Muscle layer of colon (tissue), 2 donors: ENCODE results near the gene CRY2.
"Not testable (repeated sequence)": the region's sequence is repeated elsewhere in the genome, so short reads cannot be mapped to it uniquely, and the experiment has no call there.

Experiments used
- H3K27ac ChIP-seq: one replicate; pipeline ENCODE4 v1.7.0; 2013; ENCODE audit warnings: low read depth, mild to moderate bottlenecking, low read length, moderate library complexity
- H3K27me3 ChIP-seq, 2 donors: one replicate each; pipeline ENCODE4 v1.7.0; 2013; ENCODE audit warnings: low read length in 2 of 2, mild to moderate bottlenecking in 2 of 2; ENCODE audit not compliant: insufficient read depth in 2 of 2, control insufficient read depth in 1 of 2
- H3K36me3 ChIP-seq: one replicate; pipeline ENCODE4 v1.7.0; 2013; ENCODE audit warnings: mild to moderate bottlenecking, low read length; ENCODE audit not compliant: insufficient read depth
- H3K4me1 ChIP-seq: one replicate; pipeline ENCODE4 v1.7.0; 2013; ENCODE audit warnings: mild to moderate bottlenecking, low read length; ENCODE audit not compliant: insufficient read depth
- H3K4me3 ChIP-seq, 2 donors: one replicate each; pipeline ENCODE4 v1.7.0; 2013; ENCODE audit warnings: low read length in 2 of 2, low read depth in 1 of 2, mild to moderate bottlenecking in 1 of 2, moderate library complexity in 1 of 2
- H3K9ac ChIP-seq: one replicate; pipeline ENCODE4 v1.7.0; 2013; ENCODE audit warnings: low read length
- H3K9me3 ChIP-seq: one replicate; pipeline ENCODE4 v1.7.0; 2013; ENCODE audit warnings: mild to moderate bottlenecking, low read length
- donor health status: abdominal sarcoma.
- donor health status: Adenocarcinoma of cecum.

Gene CRY2

DNA sequence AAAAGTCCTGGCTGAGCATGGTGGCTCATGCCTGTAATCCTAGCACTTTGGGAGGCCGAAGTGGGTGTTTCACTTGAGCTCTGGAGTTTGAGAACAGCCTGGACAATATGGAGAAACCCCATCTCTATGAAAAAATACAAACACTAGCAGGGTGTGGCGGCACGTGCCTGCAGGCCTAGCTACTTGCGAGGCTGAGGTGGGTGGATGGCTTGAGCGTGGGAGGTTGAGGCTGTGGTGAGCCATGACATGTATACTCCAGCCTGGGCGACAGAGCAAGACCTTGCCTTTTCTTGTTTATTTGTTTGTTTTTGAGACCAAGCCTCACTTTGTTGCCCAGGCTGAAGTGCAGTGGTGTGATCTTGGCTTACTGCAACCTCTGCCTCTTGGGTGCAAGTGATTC is 8.1 kb upstream of the CRY2 start:
- Histone ChIP-seq H3K9me3 (no peaks in the 10 kb centered on the region), H3K27me3 (no peaks in the 10 kb centered on the region), H3K9ac (no peak overlapping the region), H3K4me3 (no peak overlapping the region), H3K4me1 (no peaks in the 10 kb centered on the region), H3K36me3 (no peaks in the 10 kb centered on the region), H3K27ac (no peak overlapping the region)

- not testable (repeated sequence) for H3K4me1 ChIP-seq, H3K36me3 ChIP-seq, H3K27me3 ChIP-seq, H3K27ac ChIP-seq, H3K9ac ChIP-seq, H3K9me3 ChIP-seq, H3K4me3 ChIP-seq
Observed at GRCh38 chr11:45840251-45840650, 7.0 kb upstream of the CRY2 start.

GRCh38 chr11:45843158-45843924 is 3.9 kb upstream of the CRY2 start:
- Histone ChIP-seq H3K4me1 (peaks cover 10% of the 10 kb centered on the region), H3K27me3 (no peaks in the 10 kb centered on the region), H3K36me3 (no peaks in the 10 kb centered on the region), H3K9ac (peak overlapping the region; percentile 35), H3K9me3 (no peaks in the 10 kb centered on the region), H3K4me3 (peak overlapping the region in 1 of 2 donors; percentile 49), H3K27ac (peak overlapping the region; percentile 20)

DNA sequence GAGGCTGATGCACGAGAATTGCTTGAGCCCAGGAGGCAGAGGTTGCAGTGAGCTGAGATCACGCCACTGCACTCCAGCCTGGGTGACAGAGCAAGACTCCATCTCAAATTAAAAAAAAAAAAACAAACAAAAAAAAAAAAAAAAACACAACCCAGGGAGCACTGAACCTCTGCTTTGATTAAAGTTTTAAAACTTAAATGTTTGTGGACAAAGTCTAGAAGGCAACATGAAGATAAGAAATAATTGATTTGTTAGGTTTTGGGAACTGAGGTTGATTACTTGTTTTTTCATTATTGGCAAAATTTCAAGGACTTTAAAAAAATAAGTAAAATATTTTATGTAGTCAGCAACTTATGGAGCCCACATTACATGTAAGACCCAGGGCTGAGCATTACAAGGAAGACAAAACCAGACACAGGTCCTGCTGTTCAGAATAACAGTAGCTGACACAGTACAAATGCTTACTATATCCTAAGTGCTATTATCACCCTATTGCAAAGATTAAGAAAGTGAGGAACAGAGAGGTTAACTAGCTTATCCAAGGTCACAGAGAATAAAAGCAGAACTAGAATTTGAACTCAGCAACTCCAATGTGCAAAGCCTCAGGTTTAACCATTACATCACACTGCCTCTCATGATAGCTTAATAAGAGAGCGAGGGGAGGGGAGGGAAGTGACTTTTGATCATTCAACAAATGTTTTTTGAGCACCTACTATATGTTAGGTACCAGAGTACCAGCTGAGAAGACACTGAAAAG is 2.3 kb upstream of the CRY2 start:
- Histone ChIP-seq H3K36me3 (no peaks in the 10 kb centered on the region), H3K9me3 (no peaks in the 10 kb centered on the region), H3K4me3 (no peak overlapping the region), H3K9ac (no peak overlapping the region), H3K27ac (no peak overlapping the region), H3K4me1 (peaks cover 23% of the 10 kb centered on the region), H3K27me3 (no peaks in the 10 kb centered on the region)

DNA sequence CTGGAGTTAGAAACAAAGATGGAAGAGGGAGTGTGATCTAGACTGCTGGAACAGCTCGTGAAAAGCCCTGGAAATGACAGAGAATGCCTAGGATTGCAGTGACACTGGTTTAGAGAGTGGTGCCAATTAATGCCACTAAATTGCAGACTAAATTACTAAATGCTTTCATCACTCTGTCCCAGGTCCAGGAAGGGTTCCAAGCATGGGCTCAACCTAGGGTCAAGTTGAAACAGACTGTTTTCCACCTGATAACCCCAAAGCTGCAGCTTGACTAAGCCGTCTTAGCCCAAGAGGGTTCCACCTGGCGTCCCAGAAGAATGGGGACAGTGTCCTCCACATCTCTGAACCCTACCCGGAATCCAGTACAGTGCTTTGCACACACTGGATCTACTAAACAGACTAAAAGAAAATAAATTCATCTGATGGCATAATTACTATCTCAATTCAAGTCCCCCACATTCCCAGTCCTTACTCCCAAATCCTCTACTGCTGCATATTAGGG is 1.1 kb upstream of the CRY2 start:
- Histone ChIP-seq H3K36me3 (no peaks in the 10 kb centered on the region), H3K9ac (peak overlapping the region; percentile 47), H3K4me1 (peaks cover 35% of the 10 kb centered on the region), H3K4me3 (peak overlapping the region in 1 of 2 donors; percentile 22), H3K9me3 (no peaks in the 10 kb centered on the region), H3K27ac (peak overlapping the region; percentile 83), H3K27me3 (no peaks in the 10 kb centered on the region)

DNA sequence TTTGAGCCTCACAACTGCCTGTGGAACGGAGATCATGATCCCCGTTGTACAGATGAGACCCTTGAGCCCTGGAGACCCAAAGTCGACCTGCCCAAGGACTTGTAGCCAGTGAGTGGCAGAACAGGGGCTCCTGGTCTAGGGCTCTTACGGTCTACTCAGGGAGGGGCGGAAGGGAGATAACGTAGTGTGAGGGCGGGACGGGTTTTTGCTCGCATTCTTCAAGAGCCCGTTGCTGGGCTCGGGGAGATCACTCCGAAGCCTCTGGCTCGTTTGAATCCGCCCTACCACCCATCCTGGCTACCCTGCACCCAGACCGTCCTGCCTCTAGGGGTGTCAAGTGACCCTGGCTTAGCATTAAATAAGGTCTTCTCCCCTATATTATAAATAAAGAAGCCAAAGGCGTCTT is 639 bp downstream of the CRY2 start:
- H3K36me3 ChIP-seq, result no peaks in the 10 kb centered on the region
- H3K4me1 ChIP-seq, result peaks cover 49% of the 10 kb centered on the region
- H3K27me3 ChIP-seq, result no peaks in the 10 kb centered on the region
- H3K4me3 ChIP-seq, result peak overlapping the region; percentile 78 to 91
- H3K9ac ChIP-seq, result peak overlapping the region; percentile 98
- peak overlapping the region; percentile 93 for H3K27ac ChIP-seq
- H3K9me3 ChIP-seq, result no peaks in the 10 kb centered on the region

DNA sequence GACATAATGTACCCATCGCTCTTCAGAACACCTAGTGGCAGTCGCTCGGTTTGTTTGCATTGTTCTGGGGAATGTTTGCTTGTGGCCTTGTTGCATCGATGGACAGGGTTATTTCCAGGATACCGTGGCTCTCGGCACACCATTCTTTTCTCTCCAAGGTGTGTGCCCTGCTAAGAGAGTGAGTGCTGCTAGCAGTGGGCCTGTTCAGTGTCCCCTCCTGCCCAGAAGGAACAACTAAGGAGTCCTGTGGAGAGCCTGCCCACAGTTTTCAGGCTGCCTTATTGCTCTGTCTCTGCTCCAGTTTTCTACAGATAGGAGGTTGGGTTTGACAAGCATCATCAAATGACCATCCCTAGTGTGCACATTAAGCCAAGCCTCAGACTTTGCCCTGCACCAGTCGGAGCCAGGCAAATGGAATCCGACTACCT is 1.4 kb downstream of the CRY2 start:
- peaks cover 55% of the 10 kb centered on the region for H3K4me1 ChIP-seq

GRCh38 chr11:45850446-45850845 is 3.2 kb downstream of the CRY2 start:
- Histone ChIP-seq H3K9ac (no peak overlapping the region), H3K27ac (no peak overlapping the region), H3K4me1 (peaks cover 73% of the 10 kb centered on the region), H3K36me3 (peaks cover 7% of the 10 kb centered on the region), H3K4me3 (no peak overlapping the region), H3K9me3 (no peaks in the 10 kb centered on the region), H3K27me3 (no peaks in the 10 kb centered on the region)

More for the DNA sequence above, 1.4 kb downstream of the CRY2 start:
- Histone ChIP-seq H3K27ac (peak overlapping the region; percentile 93), H3K9me3 (no peaks in the 10 kb centered on the region), H3K4me3 (peak overlapping the region; percentile 78 to 91), H3K9ac (peak overlapping the region; percentile 98), H3K27me3 (no peaks in the 10 kb centered on the region), H3K36me3 (peaks cover 4% of the 10 kb centered on the region)

DNA sequence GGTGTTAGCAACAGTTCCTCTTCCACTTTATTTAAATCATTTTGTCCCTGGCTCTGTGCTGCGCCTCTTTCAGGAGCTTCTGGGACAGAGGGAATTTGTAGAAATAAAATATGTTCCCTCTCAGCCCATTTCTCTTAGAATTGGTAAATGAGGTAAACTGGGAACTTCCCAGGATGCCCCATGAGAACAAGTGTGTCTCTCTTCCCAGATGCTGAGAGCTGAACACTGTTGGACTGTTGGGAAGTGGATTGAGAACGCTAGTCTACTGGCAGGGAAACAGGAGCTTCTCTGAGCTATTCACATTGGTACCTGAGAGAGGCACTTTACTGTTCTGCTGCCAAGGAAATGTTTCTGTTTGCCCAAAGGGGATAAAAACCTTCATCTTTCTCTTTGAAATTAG is 4.0 kb downstream of the CRY2 start:
- H3K27me3 ChIP-seq, result no peaks in the 10 kb centered on the region
- H3K9me3 ChIP-seq, result no peaks in the 10 kb centered on the region
- peak overlapping the region; percentile 40 for H3K27ac ChIP-seq
- H3K4me1 ChIP-seq, result peaks cover 78% of the 10 kb centered on the region
- peaks cover 7% of the 10 kb centered on the region for H3K36me3 ChIP-seq
- H3K4me3 ChIP-seq, result no peak overlapping the region
- H3K9ac ChIP-seq, result no peak overlapping the region

GRCh38 chr11:45852018-45852711 is 4.9 kb downstream of the CRY2 start:
- H3K9me3 ChIP-seq, result no peaks in the 10 kb centered on the region
- no peak overlapping the region for H3K4me3 ChIP-seq
- H3K36me3 ChIP-seq, result peaks cover 12% of the 10 kb centered on the region
- peaks cover 82% of the 10 kb centered on the region for H3K4me1 ChIP-seq
- no peak overlapping the region for H3K9ac ChIP-seq
- no peaks in the 10 kb centered on the region for H3K27me3 ChIP-seq
- H3K27ac ChIP-seq, result peak overlapping the region; percentile 46

- no peak overlapping the region for H3K9ac ChIP-seq
- H3K27ac ChIP-seq, result peak overlapping the region; percentile 46
- no peaks in the 10 kb centered on the region for H3K9me3 ChIP-seq
- H3K36me3 ChIP-seq, result peaks cover 12% of the 10 kb centered on the region
- peaks cover 87% of the 10 kb centered on the region for H3K4me1 ChIP-seq
- no peaks in the 10 kb centered on the region for H3K27me3 ChIP-seq
- H3K4me3 ChIP-seq, result no peak overlapping the region
Observed at GRCh38 chr11:45852712-45853101, 5.4 kb downstream of the CRY2 start.
